Epidermal melanocyte (primary cell): ENCODE data around the gene RNF10.
"Not testable (repeated sequence)": the region's sequence is repeated elsewhere in the genome, so short reads cannot be mapped to it uniquely, and the experiment has no call there.

Experiments
- DNase-seq: peaks from one replicate; pipeline ENCODE4 v3.0.0; 2011; ENCODE audit warnings: low spot score; ENCODE audit not compliant: insufficient read length

Gene RNF10

DNA sequence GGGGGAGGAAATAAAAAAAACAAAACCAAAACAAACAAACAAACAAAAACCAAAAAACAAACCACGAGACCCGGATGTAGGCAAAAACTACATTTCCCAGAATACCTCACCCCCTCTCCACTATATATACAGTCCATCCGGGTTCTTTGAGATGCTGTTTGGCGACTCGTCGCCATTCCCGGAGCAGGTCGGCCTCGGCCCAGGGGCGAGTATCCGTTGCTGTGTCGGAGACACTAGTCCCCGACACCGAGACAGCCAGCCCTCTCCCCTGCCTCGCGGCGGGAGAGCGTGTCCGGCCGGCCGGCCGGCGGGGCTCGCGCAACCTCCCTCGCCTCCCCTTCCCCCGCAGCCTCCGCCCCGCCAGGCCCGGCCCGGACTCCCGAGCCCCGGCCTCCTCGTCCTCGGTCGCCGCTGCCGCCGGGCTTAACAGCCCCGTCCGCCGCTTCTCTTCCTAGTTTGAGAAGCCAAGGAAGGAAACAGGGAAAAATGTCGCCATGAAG is at the start of gene RNF10:
Gene RNF10 (plus strand): TSS at position 154 of the 500 bp plus-strand sequence. CDS start 456 bp downstream, outside the sequence.
- peak; percentile 90 for DNase-seq

DNA sequence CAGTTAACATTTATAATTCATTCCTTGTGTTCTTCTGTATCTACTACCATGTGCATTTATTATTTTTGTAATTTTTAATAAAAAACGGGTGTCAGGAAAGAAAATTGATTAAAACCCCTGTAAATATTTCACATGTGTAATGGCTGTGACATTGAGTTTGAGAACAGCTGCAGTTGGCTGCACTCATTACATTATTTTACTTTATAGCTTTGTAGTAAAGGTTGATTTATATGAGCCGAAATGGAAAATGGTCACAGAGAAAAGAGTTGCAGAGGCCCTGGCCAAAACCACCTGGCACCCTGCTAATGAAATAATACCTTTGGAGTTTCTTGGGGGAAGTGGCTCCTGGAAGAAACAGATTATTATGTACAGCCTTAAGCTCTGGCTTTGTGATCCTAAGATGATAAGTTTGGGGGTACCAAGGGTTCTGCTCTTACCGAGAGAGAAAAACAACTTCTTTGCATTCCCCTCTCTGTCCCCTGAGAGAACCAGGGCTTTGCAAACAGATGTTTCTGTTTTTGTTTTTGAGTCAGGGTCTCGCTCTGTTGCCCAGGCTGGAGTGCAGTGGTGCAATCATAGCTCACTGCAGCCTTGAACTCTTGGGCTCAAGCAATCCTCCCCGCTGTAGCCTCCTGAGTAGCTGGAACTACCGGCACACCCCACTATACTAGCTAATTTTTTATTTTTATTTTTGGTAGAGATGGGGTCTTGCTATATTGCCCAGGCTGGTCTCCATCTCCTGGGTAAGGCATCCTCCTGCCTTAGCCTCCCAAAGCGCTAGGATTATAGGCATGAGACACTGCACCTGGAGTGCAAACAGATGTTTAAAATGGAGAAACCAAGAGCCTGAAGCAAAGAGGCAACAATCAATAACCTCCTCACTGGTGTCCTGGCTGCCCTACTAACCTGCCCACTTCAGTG is 47.9 kb upstream of the RNF10 start:
- DNase-seq, result no peak

DNA sequence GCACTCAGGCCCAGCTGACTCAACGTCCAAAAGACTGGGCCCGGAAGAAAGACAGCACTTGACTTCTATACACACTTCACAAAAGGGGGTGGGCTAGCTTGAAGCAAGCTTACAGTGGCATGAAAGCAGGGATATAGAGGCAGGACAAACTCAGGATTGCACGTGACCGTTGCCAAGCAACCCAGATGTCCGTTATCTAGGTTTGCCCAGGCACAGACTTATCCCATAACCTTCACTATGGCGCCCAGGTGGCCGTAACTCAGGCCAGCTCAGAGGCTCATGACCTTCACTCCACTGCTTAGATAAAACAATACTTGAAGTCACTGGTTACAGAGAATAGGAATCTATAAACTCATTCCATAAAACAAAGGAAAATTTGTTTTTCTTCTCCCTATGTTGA is 46.6 kb upstream of the RNF10 start:
- not testable (repeated sequence) for DNase-seq

- no peak for DNase-seq
Observed at GRCh38 chr12:120488057-120488640, 46.0 kb upstream of the RNF10 start.

- DNase-seq, result no peak
Observed at GRCh38 chr12:120489018-120489417, 45.1 kb upstream of the RNF10 start.

GRCh38 chr12:120490325-120490724 is 43.8 kb upstream of the RNF10 start:
- no peak for DNase-seq

GRCh38 chr12:120490833-120491512 is 43.2 kb upstream of the RNF10 start:
- DNase-seq, result no peak

DNA sequence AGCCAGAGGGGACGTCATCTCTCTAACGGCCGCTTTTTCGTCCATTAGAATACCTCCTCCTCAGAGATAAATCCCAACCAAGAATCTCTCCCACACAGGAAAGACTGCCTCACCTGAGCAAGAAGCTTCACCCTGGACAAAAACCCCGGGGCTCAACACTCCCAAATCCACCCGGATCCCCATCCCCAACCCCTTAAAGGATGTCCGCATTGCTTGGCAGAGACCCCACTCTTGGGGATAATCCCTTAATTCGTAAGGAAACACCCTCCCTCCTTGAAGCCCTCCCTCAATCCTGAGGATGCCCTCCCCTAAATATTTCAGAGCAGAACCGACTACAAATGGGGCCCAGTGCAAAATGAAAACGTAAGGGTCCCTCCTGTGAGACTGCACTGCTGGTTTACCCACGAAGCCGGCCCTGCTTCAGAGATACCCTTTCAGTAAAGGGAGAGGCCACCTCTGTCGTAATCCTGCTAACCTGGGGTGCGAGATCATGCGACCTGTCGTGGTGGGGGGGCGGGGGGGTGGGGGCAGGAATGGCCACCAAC is 38.9 kb upstream of the RNF10 start:
- DNase-seq, result no peak

- DNase-seq, result peak; percentile 93
Observed at GRCh38 chr12:120495731-120496412, 38.3 kb upstream of the RNF10 start, which contains the start of gene DYNLL1. DYNLL1 (plus strand) TSS chr12:120496113; CDS start chr12:120496422, 309 bp downstream.

GRCh38 chr12:120496413-120497340 is 37.5 kb upstream of the RNF10 start:
- peak; percentile 51 for DNase-seq

- no peak for DNase-seq
Observed at GRCh38 chr12:120497524-120498150, 36.5 kb upstream of the RNF10 start.

DNA sequence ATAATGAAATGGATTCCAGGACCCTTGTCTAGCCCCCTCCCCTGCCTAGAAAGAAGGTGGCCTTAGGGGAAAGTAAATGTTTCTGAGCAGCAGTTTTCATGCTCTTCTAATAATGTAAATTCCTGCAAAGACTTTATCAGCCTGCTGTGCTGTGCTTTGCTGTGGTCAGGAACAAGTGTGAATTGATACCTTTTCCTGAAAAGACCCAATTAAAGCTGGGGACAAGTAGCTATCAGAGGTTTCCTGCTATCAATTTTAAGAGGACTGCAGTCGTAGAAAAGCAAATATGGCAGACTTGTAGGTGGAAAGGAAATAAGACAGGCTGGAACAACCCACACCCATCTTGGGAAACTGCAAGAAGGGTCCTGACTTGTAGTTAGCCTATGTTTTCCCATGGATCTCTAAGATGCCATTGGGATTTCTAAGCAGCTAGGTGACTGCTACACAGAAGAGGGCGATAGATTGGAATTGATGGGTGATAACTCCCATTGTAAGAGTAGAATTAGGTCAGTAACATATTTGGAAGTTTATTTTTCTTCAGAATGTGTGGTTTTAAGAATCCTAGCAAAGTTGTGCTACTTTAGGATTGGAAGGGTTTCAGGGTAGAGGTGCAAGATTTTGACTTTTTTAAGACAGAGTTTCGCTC is 35.2 kb upstream of the RNF10 start:
- DNase-seq, result no peak

- no peak for DNase-seq
Observed at GRCh38 chr12:120500581-120500980, 33.6 kb upstream of the RNF10 start.

DNA sequence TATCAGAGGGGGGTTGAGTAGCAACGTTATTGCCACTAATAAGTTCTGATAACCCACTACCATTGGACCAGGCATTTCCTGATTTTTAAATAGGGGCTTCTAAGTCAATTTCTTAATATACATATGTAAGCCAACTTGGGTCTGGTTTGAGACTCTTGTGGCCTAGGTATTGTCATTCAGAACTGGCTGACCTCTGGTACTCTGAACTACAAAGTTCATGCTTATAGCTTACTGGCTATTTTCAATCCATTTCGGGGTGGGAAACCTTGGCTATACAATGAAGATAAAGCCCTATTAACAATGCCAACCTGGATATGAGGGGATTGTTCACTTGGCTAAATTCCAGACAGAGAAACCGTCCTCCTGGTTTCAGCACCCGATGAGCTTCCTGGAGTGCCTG is 29.6 kb upstream of the RNF10 start:
- no peak for DNase-seq

- DNase-seq, result no peak
Observed at GRCh38 chr12:120508537-120508936, 25.6 kb upstream of the RNF10 start.

GRCh38 chr12:120514002-120514401 is 20.2 kb upstream of the RNF10 start:
- no peak for DNase-seq

DNA sequence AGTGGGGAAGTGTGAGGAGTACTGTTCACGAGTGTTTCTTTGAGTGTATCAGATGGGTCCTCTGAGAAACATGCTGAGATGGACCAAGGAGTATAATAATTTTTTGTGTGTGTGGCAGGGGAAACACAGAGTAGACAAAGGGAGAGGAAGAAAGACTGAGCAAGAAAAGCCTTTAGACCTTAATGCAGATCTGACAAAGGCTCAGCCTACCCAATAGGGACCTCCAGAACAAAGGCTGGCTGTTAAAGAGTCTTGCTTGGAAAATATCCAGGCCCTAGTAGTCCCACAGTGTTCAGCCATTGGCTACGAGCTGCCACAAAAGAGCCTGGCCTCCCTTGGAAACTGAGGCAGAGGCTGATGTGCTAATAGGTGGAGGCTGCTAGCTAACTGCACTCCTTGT is 18.7 kb upstream of the RNF10 start:
- DNase-seq, result no peak

- DNase-seq, result not testable (repeated sequence)
Observed at GRCh38 chr12:120519324-120519723, 14.8 kb upstream of the RNF10 start.

DNA sequence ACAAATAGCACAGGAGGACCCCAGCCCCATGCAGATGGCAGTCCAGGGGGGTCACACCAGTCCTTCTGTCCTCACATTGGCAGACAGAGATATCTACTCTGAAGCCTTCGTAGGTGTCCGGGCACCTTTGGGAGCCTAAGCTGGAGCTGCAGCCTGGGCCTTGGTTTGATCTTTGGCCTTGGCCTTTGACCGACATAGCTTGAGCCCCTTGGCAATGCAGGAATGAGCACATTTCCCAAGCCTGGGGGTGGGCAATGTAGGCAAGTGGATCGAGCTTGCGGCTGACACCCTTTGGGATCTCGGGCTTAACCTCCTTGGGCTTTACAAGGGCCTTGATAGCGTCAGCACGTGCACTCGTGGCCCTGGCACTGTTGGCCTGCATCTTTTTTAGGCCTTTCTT is 11.6 kb upstream of the RNF10 start:
- DNase-seq, result no peak
